Non-pigmented ciliary epithelial cell (primary cell): ENCODE measurements around the gene SMARCA4.
"Not testable (repeated sequence)": the region's sequence is repeated elsewhere in the genome, so short reads cannot be mapped to it uniquely, and the experiment has no call there.

Experiments
- DNase-seq: peaks from one replicate; pipeline ENCODE4 v3.0.0-alpha.2; 2010; ENCODE audit warnings: low read depth

Gene SMARCA4

GRCh38 chr19:11066326-11066725, 105.5 kb downstream of the SMARCA4 start:
- DNase-seq: no peak

- DNase-seq: no peak
These were observed 106.7 kb downstream of the SMARCA4 start for GRCh38 chr19:11067356-11068113.

DNA sequence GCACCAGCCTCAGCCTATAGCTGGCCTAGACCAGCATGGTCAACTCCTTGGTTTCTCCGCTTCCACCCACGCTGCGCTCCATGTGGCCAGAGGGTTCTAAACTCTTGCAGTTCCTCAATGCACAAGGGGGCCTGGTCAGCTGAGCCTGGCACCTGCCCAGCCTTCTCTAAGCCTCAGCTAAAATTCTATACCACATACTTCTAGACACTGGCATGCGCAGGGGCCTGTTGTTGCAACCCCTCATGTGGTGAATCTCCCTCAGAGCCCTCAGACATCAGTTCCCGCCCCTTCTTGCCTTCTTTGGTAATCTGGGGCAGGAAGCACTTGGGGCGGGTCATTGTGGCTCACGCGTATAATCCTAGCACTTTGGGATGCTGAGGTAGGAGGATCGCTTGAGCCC, 108.7 kb downstream of the SMARCA4 start:
- no peak for DNase-seq

GRCh38 chr19:11070123-11070522, 109.3 kb downstream of the SMARCA4 start:
- DNase-seq: no peak

- DNase-seq: no peak
These were observed 112.7 kb downstream of the SMARCA4 start for GRCh38 chr19:11073568-11073967.

GRCh38 chr19:11076792-11077191, 116.0 kb downstream of the SMARCA4 start:
- not testable (repeated sequence) for DNase-seq

DNA sequence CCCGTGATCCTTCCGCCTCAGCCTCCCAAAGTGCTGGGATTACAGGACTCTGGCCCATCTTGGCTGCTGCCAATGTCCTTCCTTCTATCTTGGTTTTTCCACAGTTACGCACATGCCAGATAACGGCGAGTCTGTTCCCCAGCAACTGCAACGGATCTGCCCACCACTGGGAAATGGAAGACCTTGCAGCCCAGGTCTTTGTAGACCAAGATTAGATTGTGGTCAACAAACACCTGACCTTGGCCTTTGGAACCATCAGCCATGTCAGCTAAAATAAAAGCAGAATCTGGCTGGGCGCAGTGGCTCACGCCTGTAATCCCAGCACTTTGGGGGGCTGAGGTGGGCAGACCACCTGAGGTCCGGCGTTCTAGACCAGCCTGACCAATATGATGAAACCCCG, 118.1 kb downstream of the SMARCA4 start:
- no peak for DNase-seq

DNA sequence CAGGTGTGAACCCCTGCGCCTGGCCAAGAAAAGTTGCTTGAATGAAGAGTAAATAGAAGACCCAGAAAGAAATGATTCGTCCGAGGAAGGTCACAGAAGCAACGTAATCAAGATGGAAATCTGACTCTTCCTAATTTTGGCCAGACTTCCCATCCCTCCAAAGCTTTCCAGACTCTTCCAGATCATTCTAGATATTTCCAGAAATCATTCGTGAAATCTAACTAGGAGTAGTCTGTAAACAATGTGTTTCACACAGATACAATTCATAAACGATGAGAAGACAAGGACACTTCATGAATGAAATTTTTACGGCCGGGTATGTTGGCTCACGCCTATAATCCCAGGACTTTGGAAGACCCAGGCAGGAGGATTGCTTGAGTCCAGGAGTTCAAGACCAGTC, 119.2 kb downstream of the SMARCA4 start:
- no peak for DNase-seq

DNA sequence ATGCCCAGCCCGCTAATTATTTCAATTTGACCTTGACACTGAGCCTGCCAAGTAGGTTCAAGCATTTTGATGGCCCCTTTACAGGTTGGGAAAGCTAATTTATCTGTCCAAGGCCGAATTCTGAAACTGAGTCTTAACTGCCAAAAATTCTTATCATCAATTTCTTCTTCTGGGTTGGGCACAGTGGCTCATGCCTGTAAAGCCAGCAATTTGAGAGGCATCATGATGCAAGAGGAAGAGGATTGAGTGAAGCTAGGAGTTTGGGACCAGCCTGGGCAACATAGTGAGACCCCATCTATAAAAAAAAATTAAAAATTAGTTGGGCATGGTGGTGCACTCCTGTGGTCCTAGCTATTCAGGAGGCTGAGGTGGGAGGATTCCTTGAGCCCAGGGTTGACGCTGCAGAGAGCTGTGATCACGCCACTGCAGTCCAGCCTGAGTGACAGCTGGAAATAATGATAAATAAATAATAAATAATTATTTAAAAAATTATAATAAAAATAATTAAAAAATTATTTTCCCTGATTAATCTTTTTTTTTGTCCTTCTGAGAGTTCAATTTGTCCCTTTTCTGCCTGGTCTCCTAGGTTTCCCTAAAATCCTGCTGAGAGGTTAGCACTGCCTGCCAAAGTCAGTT, 127.2 kb downstream of the SMARCA4 start:
- no peak for DNase-seq

GRCh38 chr19:11088506-11089253, 127.8 kb downstream of the SMARCA4 start:
- no peak for DNase-seq

GRCh38 chr19:11089254-11090013, 128.6 kb downstream of the SMARCA4 start, which contains the start of gene LDLR:
Gene LDLR, plus strand, starts transcription at chr19:11089463. Its CDS starts 86 bp downstream, at chr19:11089549.
- peak; percentile 83 for DNase-seq

DNA sequence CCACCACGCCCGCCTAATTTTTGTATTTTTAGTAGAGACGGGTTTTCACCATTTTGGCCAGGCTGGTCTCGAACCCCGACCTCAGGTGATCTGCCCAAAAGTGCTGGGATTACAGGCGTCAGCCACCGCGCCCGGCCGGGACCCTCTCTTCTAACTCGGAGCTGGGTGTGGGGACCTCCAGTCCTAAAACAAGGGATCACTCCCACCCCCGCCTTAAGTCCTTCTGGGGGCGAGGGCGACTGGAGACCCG, 129.1 kb downstream of the SMARCA4 start:
- DNase-seq: not testable (repeated sequence)

DNA sequence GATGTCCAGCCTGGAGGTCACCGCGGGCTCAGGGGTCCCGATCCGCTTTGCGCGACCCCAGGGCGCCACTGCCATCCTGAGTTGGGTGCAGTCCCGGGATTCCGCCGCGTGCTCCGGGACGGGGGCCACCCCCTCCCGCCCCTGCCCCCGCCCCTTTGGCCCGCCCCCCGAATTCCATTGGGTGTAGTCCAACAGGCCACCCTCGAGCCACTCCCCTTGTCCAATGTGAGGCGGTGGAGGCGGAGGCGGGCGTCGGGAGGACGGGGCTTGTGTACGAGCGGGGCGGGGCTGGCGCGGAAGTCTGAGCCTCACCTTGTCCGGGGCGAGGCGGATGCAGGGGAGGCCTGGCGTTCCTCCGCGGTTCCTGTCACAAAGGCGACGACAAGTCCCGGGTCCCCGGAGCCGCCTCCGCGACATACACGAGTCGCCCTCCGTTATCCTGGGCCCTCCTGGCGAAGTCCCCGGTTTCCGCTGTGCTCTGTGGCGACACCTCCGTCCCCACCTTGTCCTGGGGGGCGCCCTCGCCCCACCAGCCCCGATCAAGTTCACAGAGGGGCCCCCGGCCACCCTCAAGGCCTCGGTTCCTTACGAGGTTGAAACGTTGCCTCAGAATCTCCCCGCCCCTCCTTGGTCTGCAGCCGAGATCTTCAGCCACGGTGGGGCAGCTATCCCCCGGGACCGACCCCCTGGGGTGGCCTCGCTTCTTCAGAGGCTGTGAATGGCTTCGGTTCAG, 129.6 kb downstream of the SMARCA4 start:
- peak; percentile 67 for DNase-seq

- DNase-seq: no peak
These were observed 130.3 kb downstream of the SMARCA4 start for GRCh38 chr19:11090997-11091702.

DNA sequence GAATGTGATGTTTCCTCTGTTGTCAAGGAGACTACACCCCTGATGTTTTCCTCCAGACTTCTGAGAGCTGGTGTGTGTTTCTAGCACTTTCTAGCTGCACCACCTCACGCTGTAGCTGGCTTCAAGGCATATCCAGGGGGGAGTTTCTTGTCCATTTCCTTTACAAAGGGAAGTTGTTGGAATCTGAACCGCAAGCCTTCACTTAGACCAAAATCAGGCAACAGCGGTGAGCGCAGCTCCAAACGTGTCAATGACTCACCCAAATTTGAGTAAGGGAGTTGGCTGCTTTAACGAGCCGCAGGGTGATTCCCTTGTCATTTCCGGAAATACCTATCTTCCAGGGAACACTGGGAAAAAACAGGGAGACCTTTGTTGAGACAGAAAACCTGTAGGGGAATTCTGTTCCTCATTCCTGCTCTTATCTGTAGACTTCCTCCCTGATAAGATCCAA, 130.9 kb downstream of the SMARCA4 start:
- DNase-seq: peak; percentile 84

DNA sequence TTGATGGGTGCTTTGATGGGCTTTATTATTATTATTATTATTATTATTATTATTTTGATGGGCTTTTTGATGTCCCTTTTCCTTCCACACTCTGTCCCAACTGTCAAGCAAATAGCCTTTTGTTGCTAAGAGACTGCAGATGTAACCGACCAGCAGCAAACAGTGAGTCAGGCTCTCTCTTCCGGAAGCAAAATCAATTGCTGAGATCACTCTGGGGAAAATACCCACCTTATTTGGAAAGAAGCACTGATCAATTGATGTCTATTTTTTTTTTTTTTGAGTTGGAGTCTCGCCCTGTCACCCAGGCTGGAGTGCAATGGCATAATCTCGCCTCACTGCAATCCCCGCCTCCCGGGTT, 131.3 kb downstream of the SMARCA4 start:
- peak; percentile 41 for DNase-seq

GRCh38 chr19:11093689-11094238, 132.9 kb downstream of the SMARCA4 start:
- no peak for DNase-seq

GRCh38 chr19:11094520-11094894, 133.7 kb downstream of the SMARCA4 start:
- no peak for DNase-seq

- peak; percentile 19 for DNase-seq
These were observed 135.5 kb downstream of the SMARCA4 start for GRCh38 chr19:11096210-11096841.

GRCh38 chr19:11097367-11097766, 136.5 kb downstream of the SMARCA4 start:
- DNase-seq: not testable (repeated sequence)
